ENCODE data around the gene DIPK1B. TPM values are rescaled to one million over a fixed set of nuclear protein-coding genes. Genes with fewer than 3 reads are reported as not detected.
A peak's percentile ranks its signal among the peaks of the same experiment; 100 is the strongest.
"Not testable (repeated sequence)": the region's sequence is repeated elsewhere in the genome, so short reads cannot be mapped to it uniquely, and the experiment has no call there.

Gene DIPK1B
- total RNA-seq, 2 donors from 2014 or later = 0.37 TPM; not detected in 1

DNA sequence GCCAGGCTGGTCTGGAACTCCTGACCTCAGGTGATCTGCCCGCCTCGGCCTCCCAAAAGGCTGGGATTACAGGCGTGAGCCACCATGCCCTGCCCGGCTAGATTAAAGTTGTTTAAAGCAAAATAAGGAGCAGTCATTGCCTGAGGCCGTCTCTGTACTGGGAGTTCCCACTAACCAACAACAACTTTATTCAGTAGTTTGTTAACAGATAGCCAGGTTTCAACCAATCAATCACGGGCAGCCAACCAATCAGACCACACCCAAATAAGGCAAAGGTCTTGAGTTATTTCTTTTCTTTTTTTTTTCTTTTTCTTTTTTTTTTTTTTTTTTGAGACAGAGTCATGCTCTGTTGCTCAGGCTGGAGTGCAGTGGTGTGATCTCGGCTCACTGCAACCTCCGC is 7.6 kb upstream of the DIPK1B start:
- not testable (repeated sequence) for ATAC-seq; H3K9me3 Mint-ChIP-seq; H3K27ac Mint-ChIP-seq; H3K36me3 Mint-ChIP-seq; DNase-seq (ENCODE audit: low spot score in 2 of 2)

DNA sequence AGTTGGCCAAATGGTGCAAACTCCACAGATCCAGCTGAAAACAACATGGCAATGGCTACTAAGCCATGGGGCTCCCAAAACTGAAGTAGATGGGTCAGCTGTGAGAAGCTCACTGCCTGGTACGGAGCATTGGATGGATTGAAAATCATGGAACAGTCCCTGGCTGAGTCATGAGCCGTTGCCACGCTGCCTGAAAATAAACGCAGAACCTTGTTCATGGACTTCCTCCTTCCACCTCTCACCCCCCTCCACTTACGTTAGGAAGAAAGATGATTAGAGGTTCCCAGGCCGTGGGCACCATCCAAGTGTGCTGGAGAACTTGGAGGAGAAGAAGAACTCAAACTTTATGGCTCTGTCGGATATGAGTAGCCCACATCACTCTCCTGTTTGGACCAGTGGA is 6.8 kb upstream of the DIPK1B start:
- Mint-ChIP-seq H3K27ac (no peak overlapping the region), H3K36me3 (no peaks in the 10 kb centered on the region), H3K9me3 (no peaks in the 10 kb centered on the region)
- DNase-seq (ENCODE audit: low spot score in 2 of 2) = no peak
- no peak for ATAC-seq

DNA sequence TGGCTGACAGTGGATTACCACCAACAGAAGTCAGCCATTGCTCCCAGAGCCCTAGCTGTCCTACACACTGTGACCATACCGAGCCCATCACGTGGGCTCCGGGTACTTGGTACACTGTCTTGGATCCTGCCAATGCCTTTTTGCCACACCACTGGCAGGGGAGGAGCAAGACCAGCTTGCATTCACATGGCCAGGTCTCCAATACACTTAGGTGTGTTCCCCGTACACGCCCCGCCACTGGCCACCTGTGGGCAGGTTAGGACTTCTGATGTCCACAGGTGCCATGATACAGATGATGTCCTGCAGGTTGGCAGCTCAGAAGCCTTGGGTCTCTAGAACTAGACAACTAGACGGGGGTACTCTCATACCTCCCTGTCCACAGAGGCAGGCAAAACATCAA is 5.4 kb upstream of the DIPK1B start:
- DNase-seq (ENCODE audit: low spot score in 2 of 2) = no peak
- no peak overlapping the region for H3K27ac Mint-ChIP-seq
- ATAC-seq = no peak

DNA sequence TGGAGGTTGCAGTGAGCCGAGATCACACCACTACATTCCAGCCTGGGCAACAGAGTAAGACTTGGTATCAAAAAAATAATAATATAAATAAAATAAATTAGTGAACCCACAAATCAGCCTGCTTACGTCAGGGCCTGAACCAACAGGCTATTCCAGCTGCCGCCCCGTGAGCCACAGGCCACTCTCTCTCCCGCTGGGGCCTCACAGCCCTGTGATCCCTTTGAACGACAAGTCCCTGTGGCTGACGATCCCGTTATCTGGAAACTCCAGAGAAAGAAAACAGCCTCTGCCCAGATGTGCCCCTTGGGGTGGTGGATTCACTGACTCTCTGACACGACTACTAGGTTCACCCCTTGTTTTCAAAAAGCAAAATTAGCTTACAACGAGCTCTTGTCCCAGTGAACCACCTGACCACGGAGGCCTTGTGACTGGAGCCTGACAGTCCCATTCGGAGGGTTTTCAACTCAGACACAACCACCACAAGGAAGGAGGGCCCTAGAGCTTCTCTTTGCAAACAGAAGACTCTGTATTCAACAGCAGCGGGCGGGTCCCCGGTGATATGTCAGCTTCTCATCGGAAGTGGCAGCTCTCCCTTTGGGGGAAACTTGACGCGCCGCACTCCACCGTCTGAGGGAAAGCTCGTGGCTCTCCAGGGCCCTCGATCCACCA is 4.4 kb upstream of the DIPK1B start:
- H3K9me3 Mint-ChIP-seq = no peaks in the 10 kb centered on the region
- ATAC-seq = no peak
- H3K27ac Mint-ChIP-seq = no peak overlapping the region
- no peak for DNase-seq (ENCODE audit: low spot score in 2 of 2)
- H3K36me3 Mint-ChIP-seq = no peaks in the 10 kb centered on the region

More for the DNA sequence above, 5.4 kb upstream of the DIPK1B start:
- Mint-ChIP-seq H3K9me3 (no peaks in the 10 kb centered on the region), H3K36me3 (no peaks in the 10 kb centered on the region)

DNA sequence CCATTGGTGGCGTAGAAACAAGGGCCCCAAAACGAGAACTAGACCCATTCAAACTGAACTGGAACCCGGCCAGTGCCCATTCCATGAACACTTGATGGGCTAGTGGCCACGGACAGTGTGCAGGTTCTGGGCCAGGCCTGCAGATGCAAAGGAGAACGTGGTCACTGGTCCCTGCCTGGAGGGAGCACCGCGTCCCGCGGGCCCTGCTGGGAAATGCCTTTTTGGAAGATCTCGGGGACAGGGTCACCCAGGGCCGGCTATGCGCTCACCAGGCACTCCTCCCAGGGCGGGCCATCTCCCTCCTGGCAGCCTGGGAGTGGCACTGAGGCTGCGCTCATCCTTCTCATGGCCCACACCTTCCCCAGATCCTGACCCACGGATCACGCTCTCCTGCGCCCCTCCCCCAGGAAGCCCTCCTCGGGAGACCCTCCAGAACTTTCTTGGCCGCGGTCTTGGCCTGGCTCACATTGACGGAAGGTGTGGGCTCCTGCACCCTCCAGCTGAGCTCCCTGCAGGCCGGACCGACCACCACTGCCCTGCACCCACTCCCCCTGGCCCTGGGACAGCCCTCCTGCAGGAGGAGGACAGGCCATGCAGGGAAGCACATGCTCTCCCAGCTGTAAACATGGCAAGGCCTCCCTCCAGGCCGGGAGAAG is 2.8 kb upstream of the DIPK1B start:
- no peak for ATAC-seq

DNA sequence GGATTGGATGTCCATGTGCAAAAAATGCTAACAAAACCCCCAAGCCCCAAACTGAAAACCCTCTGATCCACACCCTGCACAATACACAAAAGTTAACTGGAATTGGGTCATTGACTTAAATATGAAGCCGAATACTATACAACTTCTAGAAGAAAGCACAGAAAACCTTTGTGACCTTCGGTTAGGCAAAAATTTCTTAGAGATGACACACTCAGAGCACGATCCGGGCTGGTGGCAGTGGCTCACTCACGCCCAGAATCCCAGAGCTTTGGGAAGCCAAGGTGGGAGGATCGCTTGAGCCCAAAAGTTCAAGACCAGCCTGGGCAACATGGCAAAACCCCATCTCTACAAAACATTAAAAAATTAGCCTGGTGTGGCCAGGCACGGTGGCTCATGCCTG is 1.8 kb upstream of the DIPK1B start:
- DNase-seq (ENCODE audit: low spot score in 2 of 2) = no peak
- no peak for ATAC-seq
- no peaks in the 10 kb centered on the region for H3K36me3 Mint-ChIP-seq
- H3K9me3 Mint-ChIP-seq = no peaks in the 10 kb centered on the region
- no peak overlapping the region for H3K27ac Mint-ChIP-seq

More for the DNA sequence above, 2.8 kb upstream of the DIPK1B start:
- no peaks in the 10 kb centered on the region for H3K9me3 Mint-ChIP-seq
- no peak for DNase-seq (ENCODE audit: low spot score in 2 of 2)
- no peaks in the 10 kb centered on the region for H3K36me3 Mint-ChIP-seq
- no peak overlapping the region for H3K27ac Mint-ChIP-seq

DNA sequence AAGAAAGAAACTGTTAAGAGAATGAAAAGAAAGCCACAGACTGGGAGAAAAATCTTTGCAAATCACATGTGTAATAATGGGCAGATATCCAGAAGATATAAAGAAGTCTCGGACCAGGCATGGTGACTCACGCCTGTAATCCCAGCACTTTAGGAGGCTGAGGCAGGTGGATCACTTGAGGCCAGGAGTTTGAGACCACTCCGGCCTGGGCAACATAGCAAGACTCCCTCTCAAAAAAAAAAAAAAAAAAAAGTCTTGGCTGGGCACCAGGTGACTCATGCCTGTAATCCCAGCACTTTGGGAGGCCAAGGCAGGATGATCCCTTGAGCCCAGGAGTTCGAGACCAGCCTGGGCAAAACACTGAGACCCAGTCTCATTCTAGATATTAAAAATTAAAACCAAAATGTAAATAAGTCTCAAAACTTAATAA is 1.1 kb upstream of the DIPK1B start:
- H3K36me3 Mint-ChIP-seq; ATAC-seq; DNase-seq (ENCODE audit: low spot score in 2 of 2); H3K9me3 Mint-ChIP-seq: not testable (repeated sequence)
- peak overlapping the region in 1 of 2 donors; percentile 79 for H3K27ac Mint-ChIP-seq

DNA sequence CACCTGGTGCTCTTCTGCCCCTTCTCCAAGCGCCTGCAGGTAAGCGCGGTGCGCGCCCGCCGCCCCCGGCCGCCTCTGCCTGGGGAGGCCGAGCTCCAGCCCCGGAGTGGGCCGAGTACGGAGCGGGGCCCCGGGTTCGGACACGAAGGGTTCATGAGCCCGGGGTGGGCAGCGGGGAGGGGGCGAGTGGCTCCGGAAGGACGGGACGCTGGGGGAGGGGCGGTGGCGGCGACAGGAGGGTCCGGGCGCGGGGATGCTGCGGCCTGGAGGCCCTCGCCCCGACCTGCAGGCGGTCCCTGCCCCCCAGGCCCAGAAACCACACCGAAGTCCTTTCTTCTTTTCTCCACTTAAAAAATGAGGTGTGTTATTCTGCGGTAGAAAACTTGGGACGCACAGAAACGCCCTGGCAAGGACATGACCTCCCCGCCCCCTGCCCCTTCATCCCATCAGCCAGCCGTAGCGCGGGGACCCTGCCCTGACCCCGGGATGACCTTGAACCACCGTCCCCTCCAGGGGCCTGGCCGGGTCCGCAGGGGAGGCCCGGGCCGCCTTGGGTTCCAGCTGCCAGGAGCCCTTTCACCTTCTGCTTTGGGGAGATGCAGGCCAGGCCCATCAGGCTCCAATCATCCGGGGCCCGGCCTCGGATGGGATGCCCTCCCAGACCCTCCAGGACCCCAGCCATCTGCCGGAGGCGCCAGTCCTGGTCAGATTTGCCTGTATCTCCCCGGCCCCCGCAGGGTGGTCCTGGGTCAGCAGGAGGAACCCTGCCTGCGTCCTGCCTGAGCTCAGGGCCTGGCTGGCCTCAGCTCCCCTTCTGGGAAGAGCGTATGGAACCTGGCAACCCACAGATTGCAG is 545 bp downstream of the DIPK1B start:
- no peaks in the 10 kb centered on the region for H3K36me3 Mint-ChIP-seq
- H3K27ac Mint-ChIP-seq = no peak overlapping the region
- H3K9me3 Mint-ChIP-seq = no peaks in the 10 kb centered on the region
- ATAC-seq (no peak), DNase-seq (ENCODE audit: low spot score in 2 of 2) (no peak)

DNA sequence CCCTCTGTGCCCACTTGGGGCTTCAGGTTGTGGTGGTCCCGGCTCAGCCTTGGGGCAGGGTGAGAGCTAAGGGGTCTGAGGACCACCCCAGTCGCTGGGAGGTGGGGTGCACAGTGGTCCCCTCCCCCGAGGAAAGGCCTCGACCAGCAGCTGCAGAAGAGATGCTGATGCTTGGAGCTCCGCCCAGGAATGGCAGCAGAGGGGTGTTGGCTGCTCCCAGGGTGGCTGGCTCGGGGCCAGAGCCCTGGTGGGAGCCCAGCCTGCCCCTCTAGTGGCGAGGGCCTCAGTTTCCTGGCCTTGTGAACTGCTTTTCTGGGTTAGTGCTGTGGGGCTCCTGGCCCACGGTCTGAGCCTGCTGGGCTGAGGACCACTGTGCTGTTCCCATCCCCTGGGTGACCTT is 1.2 kb downstream of the DIPK1B start:
- no peaks in the 10 kb centered on the region for H3K36me3 Mint-ChIP-seq
- no peak overlapping the region for H3K27ac Mint-ChIP-seq
- ATAC-seq (no peak), DNase-seq (ENCODE audit: low spot score in 2 of 2) (no peak)
- H3K9me3 Mint-ChIP-seq = no peaks in the 10 kb centered on the region

DNA sequence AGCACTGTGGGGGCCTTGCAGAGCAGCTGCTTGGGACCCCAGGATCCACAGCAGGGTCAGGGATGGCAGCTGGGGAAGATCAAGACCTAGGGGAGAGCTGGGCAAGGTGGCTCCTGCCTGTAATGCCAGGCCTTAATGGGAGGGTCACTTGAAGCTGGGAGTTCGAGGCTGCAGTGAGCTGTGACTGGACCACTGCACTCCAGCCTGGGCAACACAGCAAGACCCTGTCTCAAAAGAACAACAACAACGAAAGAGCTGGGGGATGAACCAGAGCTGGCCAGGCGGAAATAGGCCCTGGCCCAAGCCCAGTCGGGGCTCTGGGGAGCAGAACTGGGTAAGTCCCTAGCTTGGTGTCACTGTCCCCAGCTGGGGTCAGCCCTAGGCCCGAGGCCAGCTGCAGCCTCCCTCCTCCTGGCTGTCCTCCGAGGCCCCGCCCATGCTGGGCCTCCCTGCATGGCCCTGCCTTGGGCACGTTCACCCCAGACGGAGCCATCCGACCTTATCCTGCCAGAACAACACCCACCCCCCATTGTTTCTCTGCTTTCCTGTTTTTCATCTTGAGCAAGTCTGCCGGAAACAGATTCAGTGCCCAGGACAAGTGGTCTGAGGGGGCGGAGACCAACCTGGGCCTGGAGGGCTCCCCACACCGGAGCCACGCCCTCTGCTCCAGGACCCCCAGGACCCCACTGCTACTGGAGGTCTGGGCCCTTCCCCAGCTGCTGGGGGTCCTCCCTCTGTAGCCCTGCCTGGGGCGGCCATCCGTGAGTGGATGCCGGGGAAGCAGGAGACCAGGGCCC is 1.9 kb downstream of the DIPK1B start:
- no peaks in the 10 kb centered on the region for H3K9me3 Mint-ChIP-seq
- DNase-seq (ENCODE audit: low spot score in 2 of 2) (no peak), ATAC-seq (no peak)
- H3K27ac Mint-ChIP-seq = no peak overlapping the region
- no peaks in the 10 kb centered on the region for H3K36me3 Mint-ChIP-seq

DNA sequence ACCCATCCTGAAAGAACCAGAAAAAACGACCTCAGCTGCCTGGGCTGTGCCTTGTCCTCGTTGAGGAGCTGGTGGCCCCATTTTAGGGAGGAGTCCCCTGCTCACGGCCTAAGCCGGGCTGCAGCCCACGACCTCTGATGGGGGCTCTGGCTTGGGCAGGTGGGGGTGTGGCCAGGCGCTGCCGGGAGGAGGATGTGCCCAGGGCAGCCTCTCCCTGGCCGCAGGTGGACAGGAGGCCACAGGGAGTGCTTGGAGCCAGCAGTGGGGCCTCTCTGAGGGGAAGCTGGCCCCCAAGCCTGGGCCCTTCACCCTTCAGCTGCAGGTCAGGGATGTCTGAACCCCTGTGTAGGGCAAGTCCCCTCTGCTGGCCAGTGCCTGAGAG is 2.5 kb downstream of the DIPK1B start:
- H3K27ac Mint-ChIP-seq = no peak overlapping the region
- no peak for ATAC-seq
- DNase-seq (ENCODE audit: low spot score in 2 of 2) = no peak
- H3K9me3 Mint-ChIP-seq = no peaks in the 10 kb centered on the region
- no peaks in the 10 kb centered on the region for H3K36me3 Mint-ChIP-seq

DNA sequence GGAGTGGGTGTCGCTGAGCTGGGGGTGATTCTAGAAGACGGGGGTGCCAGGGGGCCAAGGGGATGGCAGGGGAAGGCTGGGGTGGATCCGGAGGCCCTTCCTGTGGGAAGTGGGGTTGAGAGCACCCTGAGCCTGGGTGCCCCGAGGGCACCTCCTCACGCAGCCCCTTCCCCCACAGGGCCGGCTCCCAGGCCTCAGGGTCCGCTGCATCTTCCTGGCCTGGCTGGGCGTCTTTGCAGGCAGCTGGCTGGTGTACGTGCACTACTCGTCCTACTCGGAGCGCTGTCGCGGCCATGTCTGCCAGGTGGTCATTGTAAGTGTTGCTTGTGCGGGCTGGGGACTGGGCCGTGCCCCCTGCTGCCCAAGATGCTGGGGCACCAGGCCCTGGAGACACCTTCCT is 5.0 kb downstream of the DIPK1B start:
- H3K9me3 Mint-ChIP-seq = no peaks in the 10 kb centered on the region
- no peak for DNase-seq (ENCODE audit: low spot score in 2 of 2)
- no peak for ATAC-seq
- H3K27ac Mint-ChIP-seq = no peak overlapping the region
- H3K36me3 Mint-ChIP-seq = no peaks in the 10 kb centered on the region

DNA sequence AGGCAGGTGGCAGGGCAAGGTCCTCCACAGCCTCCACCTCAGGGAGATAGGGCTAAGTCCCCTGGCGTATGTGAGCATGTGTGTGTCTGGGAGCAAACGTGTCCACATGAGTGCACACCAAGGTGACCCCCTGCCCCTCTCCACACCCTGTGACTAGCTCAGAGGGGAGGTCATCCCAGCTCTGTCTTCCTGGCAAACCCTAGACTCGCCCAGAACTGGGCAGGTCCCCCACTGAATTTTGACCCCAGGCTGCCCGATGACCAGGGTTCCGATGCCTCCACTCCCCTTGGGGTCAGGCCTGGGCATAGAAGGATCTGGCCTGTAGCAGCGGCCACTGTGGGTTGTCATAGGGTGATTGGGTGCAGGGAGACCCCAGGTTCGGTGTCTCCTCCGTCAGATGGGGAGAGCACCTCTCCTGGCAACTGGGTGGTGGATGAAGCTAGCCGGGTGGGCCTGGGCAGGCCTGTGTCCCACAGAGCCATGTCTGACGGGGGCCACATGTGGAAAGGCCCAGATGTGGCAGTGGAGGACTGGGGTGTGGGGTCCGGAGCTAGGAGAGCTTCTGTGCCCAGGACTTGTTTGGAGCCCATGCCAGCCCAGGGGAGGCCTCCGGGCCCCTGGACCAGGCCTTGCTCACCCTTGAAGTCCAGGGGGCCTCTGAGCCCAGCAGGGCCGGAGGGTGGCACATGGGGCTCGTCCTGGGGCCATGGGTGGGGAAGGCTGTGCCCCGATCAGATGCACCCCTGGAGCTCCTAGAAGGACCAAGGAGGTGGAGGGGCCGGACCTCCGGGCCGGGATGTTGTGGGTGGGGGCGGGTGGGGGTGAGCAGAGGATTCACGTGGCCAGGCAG is 6.2 kb downstream of the DIPK1B start:
- H3K27ac Mint-ChIP-seq = no peak overlapping the region
- DNase-seq (ENCODE audit: low spot score in 2 of 2) (no peak), ATAC-seq (no peak)
- no peaks in the 10 kb centered on the region for H3K9me3 Mint-ChIP-seq
- H3K36me3 Mint-ChIP-seq = peaks cover 0 to 2% of the 10 kb centered on the region in 2 donors

DNA sequence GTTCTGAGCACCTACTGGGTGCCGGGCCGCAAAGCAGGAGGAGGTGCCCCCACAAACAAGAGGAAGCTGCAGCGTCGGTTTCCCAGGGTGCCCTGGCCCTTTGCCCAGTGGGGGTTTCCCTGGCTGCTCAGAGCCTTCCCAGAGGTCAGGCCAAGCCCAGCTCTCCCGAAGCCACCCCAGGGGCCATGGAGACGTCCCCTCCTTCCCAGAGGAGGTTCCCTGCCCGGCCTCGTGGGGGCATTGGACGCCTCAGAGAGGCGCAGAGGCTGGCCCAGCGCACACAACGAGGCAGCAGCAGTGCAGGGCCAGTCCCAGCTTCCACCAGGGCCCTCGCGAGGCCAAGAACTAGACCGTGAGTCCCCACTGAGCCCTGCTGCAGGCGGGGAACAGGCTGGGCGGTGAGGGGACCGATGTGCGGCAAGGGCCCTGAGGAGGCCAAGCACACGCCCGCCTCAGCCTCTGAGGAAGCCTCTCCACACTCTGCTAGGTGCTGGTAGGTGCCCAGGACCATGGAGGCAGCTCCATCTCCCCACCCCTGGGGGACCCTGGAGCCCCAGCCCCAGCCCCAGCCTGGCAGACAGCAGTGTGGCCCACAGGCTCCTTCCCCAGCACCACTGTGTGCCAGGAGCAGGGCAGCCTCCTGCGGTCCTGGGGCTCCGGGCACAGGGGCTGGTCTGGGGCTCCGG is 7.0 kb downstream of the DIPK1B start:
- peak; percentile 16 to 19 for ATAC-seq
- H3K36me3 Mint-ChIP-seq = peaks cover 7 to 9% of the 10 kb centered on the region in 2 donors

DNA sequence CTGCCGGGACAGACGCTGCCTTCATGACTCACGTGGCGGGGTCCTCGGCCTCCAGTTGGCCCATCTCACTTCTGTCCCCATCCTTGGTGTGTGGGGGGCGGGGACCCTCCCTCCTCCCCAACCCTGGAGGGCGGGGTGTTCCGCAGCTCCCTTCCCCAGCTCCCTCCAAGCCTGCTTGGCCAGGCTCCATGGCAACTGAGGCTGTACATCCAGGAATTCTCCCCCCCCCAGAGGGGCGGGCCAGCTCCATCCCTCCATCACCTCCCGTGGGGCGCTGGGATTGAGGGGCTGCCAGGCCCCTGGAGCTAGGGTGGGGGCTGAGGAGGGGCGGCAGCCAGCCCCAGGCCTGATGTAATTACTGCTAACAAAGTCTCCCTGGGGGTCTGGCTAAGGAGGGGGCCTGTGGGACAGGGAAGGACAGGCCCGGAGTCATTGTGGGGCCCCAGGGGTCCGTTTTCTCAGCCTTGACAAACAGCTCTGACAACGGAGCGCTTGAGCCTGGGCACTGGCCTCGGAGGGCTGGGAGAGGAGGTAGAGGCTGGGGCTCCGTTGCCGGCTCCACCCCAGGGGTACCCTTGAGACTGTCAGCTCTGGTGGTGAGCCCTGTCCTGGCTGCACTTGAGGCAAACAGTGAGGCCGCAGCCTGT is 8.0 kb downstream of the DIPK1B start:
- DNase-seq (ENCODE audit: low spot score in 2 of 2) (no peak), ATAC-seq (no peak)
- Mint-ChIP-seq H3K36me3 (peaks cover 12 to 13% of the 10 kb centered on the region in 2 donors), H3K9me3 (no peaks in the 10 kb centered on the region), H3K27ac (no peak overlapping the region)

More for the DNA sequence above, 7.0 kb downstream of the DIPK1B start:
- Mint-ChIP-seq H3K9me3 (no peaks in the 10 kb centered on the region), H3K27ac (no peak overlapping the region)
- no peak for DNase-seq (ENCODE audit: low spot score in 2 of 2)

Data from activated naive CD4-positive, alpha-beta T cell treated with anti-CD3 and anti-CD28 coated beads, Interleukin-2, amount 50 U/mL, for 72 hours (primary cell).